ENCODE results near the gene PLPPR3.

GRCh38 chr19:782185-782877, 39.4 kb downstream of the PLPPR3 start:
- TF ChIP-seq, protein P1, sequence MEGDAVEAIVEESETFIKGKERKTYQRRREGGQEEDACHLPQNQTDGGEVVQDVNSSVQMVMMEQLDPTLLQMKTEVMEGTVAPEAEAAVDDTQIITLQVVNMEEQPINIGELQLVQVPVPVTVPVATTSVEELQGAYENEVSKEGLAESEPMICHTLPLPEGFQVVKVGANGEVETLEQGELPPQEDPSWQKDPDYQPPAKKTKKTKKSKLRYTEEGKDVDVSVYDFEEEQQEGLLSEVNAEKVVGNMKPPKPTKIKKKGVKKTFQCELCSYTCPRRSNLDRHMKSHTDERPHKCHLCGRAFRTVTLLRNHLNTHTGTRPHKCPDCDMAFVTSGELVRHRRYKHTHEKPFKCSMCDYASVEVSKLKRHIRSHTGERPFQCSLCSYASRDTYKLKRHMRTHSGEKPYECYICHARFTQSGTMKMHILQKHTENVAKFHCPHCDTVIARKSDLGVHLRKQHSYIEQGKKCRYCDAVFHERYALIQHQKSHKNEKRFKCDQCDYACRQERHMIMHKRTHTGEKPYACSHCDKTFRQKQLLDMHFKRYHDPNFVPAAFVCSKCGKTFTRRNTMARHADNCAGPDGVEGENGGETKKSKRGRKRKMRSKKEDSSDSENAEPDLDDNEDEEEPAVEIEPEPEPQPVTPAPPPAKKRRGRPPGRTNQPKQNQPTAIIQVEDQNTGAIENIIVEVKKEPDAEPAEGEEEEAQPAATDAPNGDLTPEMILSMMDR (IDR thresholded peaks at IDR 0.05), result no peak
- no peak for TF ChIP-seq POLR2A (IDR thresholded peaks at IDR 0.05)
